Activated CD4-positive, alpha-beta T cell treated with anti-CD3 and anti-CD28 coated beads, Interleukin-2, amount 10 ng/mL, durations not matched to agents 7 days and 5 days (primary cell): ENCODE results near the gene INHA. TPM values are rescaled to one million over a fixed set of nuclear protein-coding genes. Genes with fewer than 3 reads are reported as not detected.

Experiments used
- CTCF ChIA-PET: fragments of 350-600 bp; sonication (Branson Sonifier 250); formaldehyde crosslinking; loops from one replicate; lab custom pipeline; 2021; ENCODE audit warnings: antibody characterized with exemption; lab: Charles Lee
- POLR2A ChIA-PET: fragments of 350-600 bp; sonication (Branson Sonifier 250); formaldehyde crosslinking; loops from one replicate; lab custom pipeline; 2021; ENCODE audit warnings: antibody characterized with exemption; lab: Charles Lee
- DNase-seq: peaks from one replicate; pipeline ENCODE4 v3.0.0-alpha.2; 2020
- H3K27ac Mint-ChIP-seq: one replicate; pipeline ENCODE4 v1.8.0; 2021; ENCODE audit warnings: mild to moderate bottlenecking, moderate library complexity, mixed read lengths
- H3K27me3 Mint-ChIP-seq: one replicate; pipeline ENCODE4 v1.8.0; 2021; ENCODE audit warnings: mixed read lengths
- H3K36me3 Mint-ChIP-seq: one replicate; pipeline ENCODE4 v1.8.0; 2021; ENCODE audit warnings: low read depth, mixed read lengths
- H3K4me1 Mint-ChIP-seq: one replicate; pipeline ENCODE4 v1.8.0; 2021; ENCODE audit warnings: mixed read lengths
- H3K4me3 Mint-ChIP-seq: one replicate; pipeline ENCODE4 v1.8.0; 2021; ENCODE audit warnings: mild to moderate bottlenecking, moderate library complexity, mixed read lengths
- H3K9me3 Mint-ChIP-seq: one replicate; pipeline ENCODE4 v1.8.0; 2021; ENCODE audit warnings: mixed read lengths
- total RNA-seq, 2 experiments: library from RNA; stranded (reverse); gene quantifications; one replicate each; pipeline ENCODE4 v1.2.3, GENCODE V29; 2021

INHA gene
- total RNA-seq, 2 experiments from 2014 or later: not detected

DNA sequence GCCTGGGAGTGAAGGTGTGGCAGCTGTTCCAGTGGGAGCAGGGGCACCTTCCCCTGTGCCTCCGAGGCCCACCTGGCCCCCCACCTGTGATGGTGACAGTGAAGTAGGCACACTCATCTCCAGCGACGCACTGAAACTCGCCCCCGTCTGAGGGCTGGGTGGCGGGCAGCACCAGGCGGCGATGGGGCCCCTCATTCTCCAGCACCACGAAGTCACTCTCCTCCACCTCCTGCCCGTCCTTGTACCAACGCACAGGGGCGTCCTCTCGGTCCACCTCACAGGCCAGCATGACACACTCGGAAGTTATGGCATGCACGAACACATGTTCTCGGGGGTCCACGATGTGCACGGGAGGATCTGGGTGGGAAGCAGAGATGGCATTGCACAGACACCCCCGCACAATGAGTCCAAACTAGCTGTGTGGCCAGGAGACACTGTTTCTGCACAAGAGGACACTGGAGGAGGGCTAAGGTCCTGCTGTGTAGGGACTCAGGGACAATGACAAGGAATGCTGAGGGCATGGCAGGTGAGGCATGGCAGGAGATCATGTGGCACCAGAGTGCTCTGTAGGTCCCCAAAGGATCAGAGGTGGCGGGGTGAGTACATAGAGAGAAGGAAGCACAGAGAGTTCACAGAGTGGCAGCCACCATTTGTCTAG, 8.7 kb upstream of the INHA start:
- no peak for DNase-seq
- Mint-ChIP-seq H3K4me1 (no peaks in the 10 kb centered on the region), H3K27me3 (peaks cover 7% of the 10 kb centered on the region), H3K36me3 (no peaks in the 10 kb centered on the region), H3K9me3 (no peaks in the 10 kb centered on the region), H3K4me3 (no peak overlapping the region), H3K27ac (no peak overlapping the region)
- CTCF ChIA-PET: interaction anchor here (0.9 to 1.5 kb wide), 3 partner anchors 22 to 28 kb away, joined by 3 to 4 read pairs (median 3); no protein-coding TSS in a partner anchor
- POLR2A ChIA-PET: no interaction called here

DNA sequence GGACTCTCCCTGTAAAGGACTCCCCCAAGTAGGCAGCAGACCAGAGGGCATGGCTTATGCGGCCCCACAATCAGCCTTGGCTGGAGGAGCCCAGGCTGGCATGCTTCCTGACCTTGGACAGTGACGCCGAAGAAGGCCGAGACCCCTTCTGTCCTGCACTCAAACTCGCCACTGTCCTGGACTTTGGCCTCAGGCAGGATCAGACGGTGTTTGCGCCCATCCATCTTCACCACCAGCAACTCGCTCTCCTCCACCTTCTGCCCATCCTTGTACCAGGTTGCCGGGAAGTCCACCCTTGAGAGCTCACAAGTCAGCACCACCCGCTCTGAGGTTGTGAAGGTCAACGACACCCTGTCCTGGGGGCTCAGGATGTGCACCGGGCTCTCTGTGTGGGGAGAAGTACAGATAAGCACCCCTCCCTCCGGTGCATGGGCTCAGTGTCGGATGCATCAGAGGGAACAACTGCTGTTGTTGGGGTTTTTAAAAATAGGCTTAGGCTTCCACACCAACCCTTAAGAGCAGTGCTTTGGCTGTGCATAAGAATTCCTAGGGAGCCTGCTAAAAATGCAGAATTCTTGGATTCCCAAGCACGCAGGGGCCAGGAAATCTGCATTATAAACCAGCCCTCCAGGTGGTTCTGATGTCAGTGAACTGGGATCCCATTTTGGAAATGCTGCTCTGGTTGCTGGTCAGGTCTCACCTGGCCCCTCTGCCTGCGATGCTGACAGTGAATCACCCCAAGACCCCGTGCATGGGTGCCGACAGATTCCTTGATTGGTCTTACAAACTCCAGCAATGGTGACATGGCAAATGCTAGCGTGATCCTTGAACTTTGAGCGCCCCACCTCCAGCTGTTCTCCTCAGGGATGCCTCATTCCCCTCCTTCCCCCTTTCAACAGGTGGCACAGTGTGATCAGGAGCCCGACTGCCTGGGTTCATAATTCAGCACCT, 6.7 kb upstream of the INHA start:
- ChIA-PET CTCF (no interaction called here), POLR2A (no interaction called here)
- DNase-seq: no peak
- no peaks in the 10 kb centered on the region for H3K36me3 Mint-ChIP-seq
- peaks cover 19% of the 10 kb centered on the region for H3K27me3 Mint-ChIP-seq
- H3K4me1 Mint-ChIP-seq: no peaks in the 10 kb centered on the region
- no peak overlapping the region for H3K4me3 Mint-ChIP-seq
- no peaks in the 10 kb centered on the region for H3K9me3 Mint-ChIP-seq
- H3K27ac Mint-ChIP-seq: no peak overlapping the region

DNA sequence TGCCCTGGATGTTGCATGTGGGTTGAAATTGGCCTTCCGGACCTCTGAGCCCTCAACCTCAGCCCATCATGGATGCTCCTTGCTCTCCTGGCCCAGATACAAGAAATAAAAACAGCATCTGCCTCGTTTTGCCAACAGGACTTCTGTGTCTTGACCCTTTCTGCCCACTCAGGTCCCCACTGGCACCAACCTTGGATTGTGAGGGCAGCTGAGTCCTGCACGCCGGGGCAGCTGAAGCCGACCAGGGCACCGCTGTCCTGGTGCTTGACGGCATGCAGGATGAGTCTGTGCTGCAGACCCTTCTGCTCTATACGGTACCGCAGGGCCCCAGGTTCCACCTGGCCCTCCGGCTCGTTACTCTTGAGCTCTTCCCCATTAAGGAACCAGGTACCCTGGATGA, 5.5 kb upstream of the INHA start:
- CTCF ChIA-PET: interaction anchor here (0.5 to 0.8 kb wide), 2 partner anchors 10 to 355 kb away, joined by 3 read pairs; no protein-coding TSS in a partner anchor
- DNase-seq: no peak
- no peaks in the 10 kb centered on the region for H3K9me3 Mint-ChIP-seq
- no peaks in the 10 kb centered on the region for H3K36me3 Mint-ChIP-seq
- H3K27ac Mint-ChIP-seq: no peak overlapping the region
- no peak overlapping the region for H3K4me3 Mint-ChIP-seq
- no peaks in the 10 kb centered on the region for H3K4me1 Mint-ChIP-seq
- H3K27me3 Mint-ChIP-seq: peaks cover 19% of the 10 kb centered on the region
- POLR2A ChIA-PET: no interaction called here

DNA sequence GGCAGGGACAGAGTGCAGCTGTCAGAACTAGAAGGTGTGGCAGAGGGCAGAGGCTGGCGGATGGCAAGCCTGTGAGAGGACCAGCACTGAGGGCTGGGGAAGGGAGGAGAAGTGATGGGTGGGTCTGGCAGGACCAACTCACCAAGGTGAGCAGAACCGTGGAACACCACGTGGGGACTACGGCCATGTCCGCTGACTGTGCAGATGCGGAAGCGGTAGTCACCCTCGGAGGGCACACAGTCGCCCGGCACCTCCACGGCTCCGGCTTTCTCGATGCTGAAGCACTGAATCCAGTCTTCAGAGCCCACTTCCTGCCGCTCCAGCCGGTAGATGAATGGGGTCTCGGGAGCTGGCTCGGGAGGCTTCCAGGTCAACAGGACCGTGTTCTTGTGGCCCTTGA, 5.0 kb upstream of the INHA start:
- Mint-ChIP-seq H3K27me3 (peaks cover 24% of the 10 kb centered on the region), H3K4me3 (no peak overlapping the region)

DNA sequence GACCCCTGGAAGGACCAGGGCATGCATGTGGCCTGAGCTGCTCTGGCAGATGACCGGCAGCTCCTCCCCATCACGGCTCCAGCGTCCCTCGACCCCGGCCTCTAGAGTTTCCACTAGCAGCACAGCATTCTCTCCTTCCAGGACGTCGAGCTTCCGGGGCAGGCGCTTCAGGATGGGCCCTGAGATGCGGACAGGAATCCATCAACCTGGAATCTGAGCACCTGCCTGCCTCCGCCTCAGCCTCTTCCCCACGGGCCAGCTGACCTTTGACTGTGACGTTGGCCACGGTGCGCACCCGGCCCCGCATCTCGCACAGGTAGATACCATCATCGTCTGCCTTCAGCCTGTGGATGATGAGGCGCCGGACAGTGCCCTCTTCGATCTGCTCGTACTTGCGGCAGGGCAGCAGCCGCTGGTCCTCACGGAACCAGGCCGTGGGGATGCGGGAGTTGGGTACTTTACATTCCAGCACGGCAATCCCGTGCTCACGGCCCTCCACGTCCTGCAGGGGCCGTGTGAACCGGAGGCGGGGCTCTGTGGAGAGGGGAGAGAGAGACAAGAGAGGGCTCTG, 4.2 kb upstream of the INHA start:
- no peaks in the 10 kb centered on the region for H3K36me3 Mint-ChIP-seq
- no peaks in the 10 kb centered on the region for H3K4me1 Mint-ChIP-seq
- H3K27me3 Mint-ChIP-seq: peaks cover 28% of the 10 kb centered on the region
- DNase-seq: no peak
- H3K9me3 Mint-ChIP-seq: no peaks in the 10 kb centered on the region
- POLR2A ChIA-PET: no interaction called here
- CTCF ChIA-PET: no interaction called here
- H3K4me3 Mint-ChIP-seq: no peak overlapping the region
- no peak overlapping the region for H3K27ac Mint-ChIP-seq

More for the DNA sequence above, 5.0 kb upstream of the INHA start:
- no peak for DNase-seq
- ChIA-PET CTCF (interaction anchor here (0.8 kb wide), 1 partner anchor 11 kb away, joined by 3 read pairs; no protein-coding TSS in a partner anchor), POLR2A (no interaction called here)
- no peaks in the 10 kb centered on the region for H3K4me1 Mint-ChIP-seq
- no peaks in the 10 kb centered on the region for H3K9me3 Mint-ChIP-seq
- no peaks in the 10 kb centered on the region for H3K36me3 Mint-ChIP-seq
- no peak overlapping the region for H3K27ac Mint-ChIP-seq

DNA sequence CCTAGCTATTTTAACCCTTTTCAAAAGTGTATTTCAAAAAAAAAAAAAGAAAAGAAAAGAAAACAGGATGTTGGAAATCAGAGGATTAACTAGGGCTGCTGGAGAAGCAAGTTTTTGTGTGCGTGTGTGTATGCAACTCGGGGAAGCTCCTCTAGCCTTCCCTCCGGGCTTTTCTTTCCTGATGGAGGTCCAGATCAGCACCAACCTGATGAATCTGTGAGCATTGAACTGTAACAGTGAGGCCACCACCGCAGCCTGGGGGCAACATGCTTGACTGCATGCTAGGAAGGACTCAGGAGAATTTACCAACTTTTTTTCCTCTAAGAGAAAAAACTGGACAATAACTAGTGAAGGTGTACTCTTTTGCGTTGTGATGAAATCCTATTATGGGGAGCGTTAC, 3.1 kb upstream of the INHA start:
- Mint-ChIP-seq H3K4me3 (no peak overlapping the region), H3K4me1 (no peaks in the 10 kb centered on the region), H3K27ac (no peak overlapping the region), H3K9me3 (no peaks in the 10 kb centered on the region), H3K27me3 (peaks cover 31% of the 10 kb centered on the region), H3K36me3 (no peaks in the 10 kb centered on the region)
- CTCF ChIA-PET: no interaction called here
- no peak for DNase-seq
- POLR2A ChIA-PET: no interaction called here

DNA sequence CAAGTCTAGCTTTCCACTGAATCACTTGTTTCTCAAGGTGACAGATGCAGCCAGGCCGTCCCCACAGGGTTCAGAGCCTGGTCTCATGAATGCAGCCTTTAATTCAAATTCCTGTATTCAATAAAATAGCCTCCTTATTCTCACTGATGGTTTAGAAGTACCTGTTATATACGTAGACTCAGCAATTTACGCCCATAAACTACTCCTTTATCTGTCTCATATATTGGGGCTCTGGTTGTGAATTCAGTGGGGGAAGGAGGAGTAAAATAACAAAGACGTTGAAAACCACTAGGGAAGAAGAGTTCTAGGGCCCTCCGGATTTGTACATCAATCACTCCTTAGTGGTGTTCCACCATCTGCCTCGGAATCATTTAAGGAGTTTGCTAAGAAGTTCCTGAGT, 2.5 kb upstream of the INHA start:
- ChIA-PET POLR2A (no interaction called here), CTCF (no interaction called here)
- Mint-ChIP-seq H3K4me3 (no peak overlapping the region), H3K36me3 (no peaks in the 10 kb centered on the region), H3K4me1 (no peaks in the 10 kb centered on the region), H3K9me3 (no peaks in the 10 kb centered on the region), H3K27ac (no peak overlapping the region), H3K27me3 (peaks cover 31% of the 10 kb centered on the region)
- no peak for DNase-seq

DNA sequence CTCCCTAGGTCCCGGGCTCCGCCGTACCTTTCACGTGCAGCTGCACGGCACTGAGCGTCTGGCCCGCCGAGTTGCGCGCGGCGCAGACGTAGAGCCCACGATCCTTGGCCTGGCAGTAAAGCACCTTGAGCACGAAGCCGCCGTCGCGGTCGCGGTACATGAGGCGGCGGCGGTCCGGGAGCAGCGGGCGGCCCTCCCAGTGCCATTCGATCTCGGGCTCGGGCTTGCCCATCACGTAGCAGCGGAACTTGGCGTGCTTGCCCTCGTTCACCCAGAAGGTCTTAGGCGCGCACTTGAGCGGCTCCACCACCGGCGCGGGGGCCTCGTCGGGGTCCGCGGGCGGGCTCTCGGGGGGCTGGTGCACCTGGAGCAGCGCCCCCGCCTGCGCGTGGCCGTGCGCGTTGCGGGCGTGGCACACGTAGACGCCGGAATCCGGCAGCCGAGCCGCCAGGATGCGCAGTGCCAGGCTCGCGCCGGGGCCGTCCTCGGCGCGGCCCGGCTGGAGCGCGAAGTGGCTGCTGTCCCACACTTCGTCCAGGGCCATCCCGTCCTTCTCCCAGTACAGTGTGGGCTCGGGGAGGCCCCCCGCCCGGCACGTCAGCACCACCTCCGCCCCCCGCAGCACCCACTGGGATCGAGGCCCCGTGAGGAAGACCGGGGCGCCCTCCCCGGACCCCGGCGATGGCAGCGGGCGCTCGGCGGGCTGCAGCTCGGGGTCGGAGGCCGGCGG, 1.8 kb upstream of the INHA start:
- no peaks in the 10 kb centered on the region for H3K9me3 Mint-ChIP-seq
- H3K27ac Mint-ChIP-seq: no peak overlapping the region
- no peak for DNase-seq
- ChIA-PET POLR2A (no interaction called here), CTCF (no interaction called here)
- H3K36me3 Mint-ChIP-seq: no peaks in the 10 kb centered on the region
- no peak overlapping the region for H3K4me3 Mint-ChIP-seq
- peaks cover 31% of the 10 kb centered on the region for H3K27me3 Mint-ChIP-seq
- no peaks in the 10 kb centered on the region for H3K4me1 Mint-ChIP-seq

DNA sequence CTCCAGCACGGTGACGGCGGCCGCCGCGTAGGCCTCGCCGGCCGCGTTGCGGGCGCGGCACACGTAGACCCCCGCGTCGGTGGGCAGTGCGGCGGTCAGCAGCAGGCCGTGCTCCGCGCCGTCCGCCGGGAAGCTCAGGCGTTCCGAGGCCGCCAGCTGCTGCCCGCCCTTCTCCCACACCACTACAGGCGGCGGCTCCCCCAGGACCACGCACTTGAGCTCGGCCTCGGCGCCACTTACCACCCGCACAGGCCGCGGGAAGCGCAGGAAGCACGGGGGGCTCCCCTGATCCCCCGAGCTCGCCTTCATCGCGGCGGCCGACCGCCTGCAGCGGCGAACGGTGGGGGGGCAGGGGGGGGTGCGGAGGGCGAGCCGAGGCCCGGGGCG, 1.2 kb upstream of the INHA start:
- POLR2A ChIA-PET: no interaction called here
- H3K36me3 Mint-ChIP-seq: no peaks in the 10 kb centered on the region
- H3K27me3 Mint-ChIP-seq: peaks cover 31% of the 10 kb centered on the region

DNA sequence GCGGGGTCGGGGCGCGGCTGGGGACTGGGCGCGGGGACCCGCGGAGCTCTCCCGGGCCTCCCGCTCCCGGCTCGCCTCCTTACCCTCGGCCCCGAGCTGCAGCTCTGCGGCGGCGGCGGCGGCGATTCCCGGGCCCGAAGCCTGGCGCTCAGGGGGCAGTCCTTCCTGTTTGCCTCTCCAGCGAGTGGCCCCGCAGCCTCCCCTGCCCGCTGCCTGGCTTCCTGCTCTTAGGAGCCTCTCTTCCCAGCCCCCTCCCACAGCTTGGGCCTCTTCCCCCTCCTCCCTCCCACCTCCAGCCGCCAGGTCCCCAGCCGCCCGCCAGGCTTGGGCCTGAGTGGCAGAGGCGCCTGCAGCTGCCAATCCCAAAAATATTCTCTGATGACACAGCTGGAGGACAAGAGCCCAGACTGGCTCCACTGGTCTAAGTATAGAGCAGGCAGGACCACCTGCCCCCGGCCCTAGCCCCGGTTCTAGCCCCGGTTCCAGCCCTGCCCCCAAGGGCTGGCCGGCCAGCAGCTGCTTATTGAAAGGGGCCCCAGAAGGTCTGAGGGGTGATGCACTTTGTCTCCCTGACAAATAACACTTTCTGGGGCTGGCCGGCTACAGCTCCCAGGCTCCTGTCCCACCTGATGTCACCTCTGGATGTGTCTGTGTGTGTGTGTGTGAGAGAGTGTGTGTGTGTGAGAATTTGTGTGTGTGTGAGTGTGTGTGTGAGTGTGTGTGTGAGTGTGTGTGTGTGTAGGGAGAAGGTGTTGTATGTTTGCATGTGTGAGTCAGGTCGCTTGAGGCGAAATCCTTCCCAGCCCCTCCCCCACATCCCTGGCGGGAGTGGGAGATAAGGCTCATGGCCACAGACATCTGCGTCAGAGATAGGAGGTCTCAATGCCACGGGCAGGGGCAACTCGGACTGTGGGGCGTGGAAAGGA, 536 bp upstream of the INHA start, which contains the start of gene OBSL1:
TSS of gene OBSL1 (minus strand) at position 229 of the 926 bp plus-strand sequence. CDS start 307 bp downstream, outside the sequence.
- DNase-seq: no peak
- Mint-ChIP-seq H3K27me3 (peaks cover 31% of the 10 kb centered on the region), H3K4me3 (no peak within 1 kb of the TSS), H3K27ac (no peak within 1 kb of the TSS), H3K4me1 (no peaks in the 10 kb centered on the region), H3K9me3 (no peaks in the 10 kb centered on the region), H3K36me3 (no peaks in the 10 kb centered on the region)
- POLR2A ChIA-PET: no interaction called here
- CTCF ChIA-PET: interaction anchor here (0.5 to 1.1 kb wide), 3 partner anchors 62 to 378 kb away, joined by 3 read pairs; no protein-coding TSS in a partner anchor

More for the DNA sequence above, 1.2 kb upstream of the INHA start:
- Mint-ChIP-seq H3K4me3 (no peak overlapping the region), H3K27ac (no peak overlapping the region), H3K9me3 (no peaks in the 10 kb centered on the region), H3K4me1 (no peaks in the 10 kb centered on the region)
- no peak for DNase-seq
- CTCF ChIA-PET: interaction anchor here (0.5 kb wide), 1 partner anchor 378 kb away, joined by 3 read pairs; no protein-coding TSS in a partner anchor

DNA sequence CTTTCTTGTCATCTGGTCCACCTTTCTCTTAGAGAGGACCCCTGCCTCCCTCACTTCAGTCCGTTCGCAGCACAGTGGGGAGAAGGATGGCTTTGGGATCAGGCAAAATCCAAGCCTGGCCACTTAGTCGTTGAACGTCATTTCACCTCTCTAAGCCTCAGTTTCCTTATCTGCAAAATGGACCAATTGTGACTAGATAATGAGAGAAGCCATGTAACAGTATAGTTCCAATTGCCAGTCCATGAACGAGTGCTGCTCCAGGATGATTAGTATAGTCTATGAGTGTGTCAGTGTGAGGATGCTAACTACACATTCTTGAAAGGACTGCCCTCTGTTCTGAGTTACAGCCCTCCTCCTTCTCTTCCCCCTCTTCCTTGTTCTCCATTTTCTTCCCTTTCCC, 1.1 kb downstream of the INHA start:
- no peak overlapping the region for H3K27ac Mint-ChIP-seq
- peaks cover 28% of the 10 kb centered on the region for H3K27me3 Mint-ChIP-seq
- H3K4me3 Mint-ChIP-seq: no peak overlapping the region

More for the DNA sequence above, 1.1 kb downstream of the INHA start:
- Mint-ChIP-seq H3K9me3 (no peaks in the 10 kb centered on the region), H3K36me3 (no peaks in the 10 kb centered on the region), H3K4me1 (no peaks in the 10 kb centered on the region)
- ChIA-PET POLR2A (no interaction called here), CTCF (interaction anchor here (0.7 kb wide), 1 partner anchor 32 kb away, joined by 3 read pairs; no protein-coding TSS in a partner anchor)
- DNase-seq: no peak
